HCT116 (cell line): ENCODE data around the gene ZNF330. TPM values are rescaled to one million over a fixed set of nuclear protein-coding genes. Genes with fewer than 3 reads are reported as not detected.

Experiments
- ATAC-seq: fragments of 200-7000 bp; cut with Tn5 transposase; 2 replicates; pipeline ENCODE4 v1.9.1; 2020; ENCODE audit warnings: mild to moderate bottlenecking, moderate library complexity
- BruUV-seq: library from RNA; stranded (reverse); fragments of 400-500 nt; replicated peaks from 2 replicates; lab custom pipeline; 2021; lab: Mats Ljungman, UMichigan
- CTCF ChIA-PET: fragments of 300-600 bp; sonication (Branson Sonifier 250); formaldehyde crosslinking; loops from one replicate; lab custom pipeline; 2021; ENCODE audit warnings: antibody characterized with exemption; lab: Charles Lee
- POLR2A ChIA-PET: fragments of 300-600, 350-600 bp; sonication (Branson Sonifier 250); formaldehyde crosslinking; loops from one replicate; lab custom pipeline; 2021; ENCODE audit warnings: antibody characterized with exemption; lab: Charles Lee
- RAD21 ChIA-PET, 2 experiments: fragments of 300-600 bp; sonication (Branson Sonifier 250); formaldehyde crosslinking; loops; one replicate each; lab custom pipeline; 2023; ENCODE audit warnings: low total read pairs in 2 of 2; ENCODE audit not compliant: uncharacterized antibody in 2 of 2, unreplicated experiment in 2 of 2, low non-redundant PET in 1 of 2; lab: Charles Lee
- DNase-seq: peaks from one replicate; pipeline ENCODE4 v3.0.0-alpha.2; 2010; ENCODE audit warnings: low read depth, low spot score
- H2AFZ ChIP-seq: fragments of 200-600 bp; shearing (Covaris generic), sonication (generic); 2 replicates; pipeline ENCODE4 v1.6.1; 2017; ENCODE audit warnings: low read depth, mixed run types, mixed read lengths, antibody characterized with exemption, low read length; ENCODE audit not compliant: poor library complexity, severe bottlenecking
- H3K27ac ChIP-seq: 2 replicates; pipeline ENCODE4 v1.5.1; 2012; ENCODE audit warnings: low read depth, low read length
- H3K27me3 ChIP-seq: fragments of 200-600 bp; sonication (generic); 2 replicates; pipeline ENCODE4 v1.6.1; 2016; ENCODE audit warnings: mixed run types, low read length, mixed read lengths; ENCODE audit not compliant: insufficient read depth
- H3K36me3 ChIP-seq, 2 experiments: fragments of 200-500 bp in 1 of 2; fragments of 200-600 bp in 1 of 2; sonication (Bioruptor generic) in 1 of 2; sonication (generic) in 1 of 2; 2 replicates each; pipeline versions ENCODE4 v1.5.1 to v1.6.1; 2014 to 2016; ENCODE audit warnings: low read length in 2 of 2, inconsistent platforms in 1 of 2, mixed read lengths in 1 of 2, mixed run types in 1 of 2; ENCODE audit not compliant: insufficient read depth in 2 of 2, control insufficient read depth in 1 of 2
- H3K4me1 ChIP-seq, 2 experiments: fragments of 200-600 bp in 1 of 2; sonication (generic) in 1 of 2; 2 replicates each; pipeline versions ENCODE4 v1.5.1 to v1.6.1; 2012 to 2017; ENCODE audit warnings: low read length in 2 of 2, inconsistent platforms in 1 of 2, mild to moderate bottlenecking in 1 of 2, mixed read lengths in 1 of 2, mixed run types in 1 of 2, moderate library complexity in 1 of 2; ENCODE audit not compliant: insufficient read depth in 2 of 2, control insufficient read depth in 1 of 2
- H3K4me2 ChIP-seq: fragments of 200-600 bp; sonication (generic); 2 replicates; pipeline ENCODE4 v1.6.1; 2017; ENCODE audit warnings: mixed run types, low read length, mixed read lengths
- H3K4me3 ChIP-seq, 2 experiments: fragments of 200-600 bp in 1 of 2; sonication (generic) in 1 of 2; replicated peaks in 1 of 2; 2 replicates each; pipeline ENCODE4 v1.5.1; 2011 to 2016; ENCODE audit warnings: low read length in 2 of 2, control low read depth in 1 of 2, low read depth in 1 of 2, mild to moderate bottlenecking in 1 of 2, mixed read lengths in 1 of 2, mixed run types in 1 of 2
- H3K79me2 ChIP-seq: fragments of 200-600 bp; sonication (generic); 2 replicates; pipeline ENCODE4 v1.6.1; 2017; ENCODE audit warnings: mild to moderate bottlenecking, mixed run types, low read length, moderate library complexity, mixed read lengths; ENCODE audit not compliant: insufficient read depth
- H3K9ac ChIP-seq: fragments of 200-600 bp; sonication (generic); 2 replicates; pipeline ENCODE4 v1.6.1; 2016; ENCODE audit warnings: low read length, mixed read lengths
- H3K9me2 ChIP-seq: fragments of 200-600 bp; sonication (generic), shearing (Covaris generic); 2 replicates; pipeline ENCODE4 v1.6.1; 2017; ENCODE audit warnings: mixed run types, mild to moderate bottlenecking, moderate library complexity; ENCODE audit not compliant: insufficient read depth
- H3K9me3 ChIP-seq, 2 experiments: fragments of 200-500 bp in 1 of 2; fragments of 200-600 bp in 1 of 2; sonication (Bioruptor generic) in 1 of 2; sonication (generic) in 1 of 2; 2 replicates each; pipeline ENCODE4 v1.6.1; 2014 to 2017; ENCODE audit warnings: low read length in 2 of 2, mixed read lengths in 2 of 2, inconsistent platforms in 1 of 2, low read depth in 1 of 2, mild to moderate bottlenecking in 1 of 2, mixed run types in 1 of 2, moderate library complexity in 1 of 2; ENCODE audit not compliant: control insufficient read depth in 1 of 2, insufficient read depth in 1 of 2
- H4K20me1 ChIP-seq: fragments of 200-600 bp; sonication (generic), shearing (Covaris generic); 2 replicates; pipeline ENCODE4 v1.6.1; 2017; ENCODE audit warnings: mixed run types, mild to moderate bottlenecking, moderate library complexity; ENCODE audit not compliant: insufficient read depth
- CBX3 ChIP-seq: IDR thresholded peaks from 2 replicates; pipeline ENCODE4 v1.6.1; 2012; ENCODE audit warnings: low read depth
- CEBPB ChIP-seq: IDR thresholded peaks from 2 replicates; pipeline ENCODE4 v1.6.1; 2012; ENCODE audit warnings: low read depth
- EGR1 ChIP-seq: IDR thresholded peaks from 2 replicates; pipeline ENCODE4 v1.6.1; 2012; ENCODE audit warnings: low read depth
- ELF1 ChIP-seq: IDR thresholded peaks from 2 replicates; pipeline ENCODE4 v1.6.1; 2012; ENCODE audit warnings: low read depth, borderline replicate concordance
- EZH2 ChIP-seq: fragments of 200-600 bp; sonication (generic); IDR thresholded peaks from 2 replicates; pipeline ENCODE4 v1.6.1; 2017; ENCODE audit warnings: antibody characterized with exemption, mixed run types
- FOSL1 ChIP-seq: IDR thresholded peaks from 2 replicates; pipeline ENCODE4 v1.6.1; 2012; ENCODE audit warnings: low read depth
- JUND ChIP-seq: IDR thresholded peaks from 2 replicates; pipeline ENCODE4 v1.6.1; 2012
- POLR2A ChIP-seq: IDR thresholded peaks from 2 replicates; pipeline ENCODE4 v1.7.0; 2011; ENCODE audit warnings: borderline replicate concordance; ENCODE audit not compliant: insufficient read depth, insufficient read length; ENCODE audit errors: extremely low read depth
- SIN3A ChIP-seq: IDR thresholded peaks from 2 replicates; pipeline ENCODE4 v1.6.1; 2012; ENCODE audit warnings: low read depth
- SP1 ChIP-seq: IDR thresholded peaks from 2 replicates; pipeline ENCODE4 v1.6.1; 2012; ENCODE audit warnings: low read depth
- TCF7L2 ChIP-seq: IDR thresholded peaks from 2 replicates; pipeline ENCODE4 v1.7.0; 2011; ENCODE audit warnings: borderline replicate concordance, inconsistent platforms; ENCODE audit not compliant: insufficient read depth, insufficient read length; ENCODE audit errors: extremely low read depth
- intact Hi-C: fragments of 100-400 bp; cut with micrococcal nuclease; formaldehyde crosslinking; loops from 2 replicates; pipeline ENCODE4 v1.10.0; 2022
- total RNA-seq: library from RNA; stranded (reverse); gene quantifications from one replicate; pipeline ENCODE4 v1.2.1, GENCODE V29; 2021; ENCODE audit not compliant: unreplicated experiment
- TF ChIP-seq, protein P1 (sequence below), 3 experiments: fragments of 200-600 bp in 1 of 3; sonication (generic) in 1 of 3; IDR thresholded peaks in 2 of 3; conservative IDR thresholded peaks in 1 of 3; 2 replicates each; pipeline ENCODE4 v1.5.1; 2012 to 2017; ENCODE audit warnings: low read depth in 2 of 3, low read length in 2 of 3, antibody characterized with exemption in 1 of 3, borderline replicate concordance in 1 of 3, control low read depth in 1 of 3, mild to moderate bottlenecking in 1 of 3, mixed read lengths in 1 of 3, mixed run types in 1 of 3, moderate library complexity in 1 of 3; ENCODE audit not compliant: insufficient read depth in 1 of 3

The ZNF330 gene
- total RNA-seq, 1 experiment from 2014 or later, result 49.1 TPM

DNA sequence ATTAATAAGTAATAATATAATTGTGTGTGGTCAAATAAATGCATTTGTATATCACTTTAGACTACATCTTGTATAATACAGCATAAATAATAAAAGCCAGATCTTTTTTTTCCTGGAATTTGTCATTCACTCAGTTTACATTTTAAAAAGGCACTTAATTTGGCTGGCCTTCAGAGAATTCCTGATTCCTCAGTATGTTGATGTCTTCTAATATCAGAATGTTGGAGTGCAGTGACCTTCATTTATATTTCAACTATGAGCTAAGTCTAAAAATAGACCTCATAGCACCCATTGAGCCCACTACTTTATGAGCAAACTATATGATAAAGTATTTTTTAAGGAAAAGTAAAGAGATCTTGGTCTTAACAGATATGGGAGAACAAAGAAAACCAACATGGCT is 27.8 kb downstream of the ZNF330 start:
- RAD21 ChIA-PET, result no interaction called here
- Histone ChIP-seq H3K4me1 (no peaks in the 10 kb centered on the region), H3K36me3 (no peaks in the 10 kb centered on the region), H2AFZ (no peak overlapping the region), H3K27me3 (no peaks in the 10 kb centered on the region), H3K27ac (no peak overlapping the region), H3K4me2 (no peak overlapping the region), H3K4me3 (no peak overlapping the region), H3K9ac (no peak overlapping the region), H4K20me1 (no peaks in the 10 kb centered on the region)
- POLR2A ChIA-PET, result no interaction called here
- DNase-seq, result no peak
- CTCF ChIA-PET, result no interaction called here
- no TSS peak for BruUV-seq
- intact Hi-C loops, result no loop called here
- TF ChIP-seq CEBPB, result no peak
- no peak for TF ChIP-seq SP1
- TF ChIP-seq, protein P1, sequence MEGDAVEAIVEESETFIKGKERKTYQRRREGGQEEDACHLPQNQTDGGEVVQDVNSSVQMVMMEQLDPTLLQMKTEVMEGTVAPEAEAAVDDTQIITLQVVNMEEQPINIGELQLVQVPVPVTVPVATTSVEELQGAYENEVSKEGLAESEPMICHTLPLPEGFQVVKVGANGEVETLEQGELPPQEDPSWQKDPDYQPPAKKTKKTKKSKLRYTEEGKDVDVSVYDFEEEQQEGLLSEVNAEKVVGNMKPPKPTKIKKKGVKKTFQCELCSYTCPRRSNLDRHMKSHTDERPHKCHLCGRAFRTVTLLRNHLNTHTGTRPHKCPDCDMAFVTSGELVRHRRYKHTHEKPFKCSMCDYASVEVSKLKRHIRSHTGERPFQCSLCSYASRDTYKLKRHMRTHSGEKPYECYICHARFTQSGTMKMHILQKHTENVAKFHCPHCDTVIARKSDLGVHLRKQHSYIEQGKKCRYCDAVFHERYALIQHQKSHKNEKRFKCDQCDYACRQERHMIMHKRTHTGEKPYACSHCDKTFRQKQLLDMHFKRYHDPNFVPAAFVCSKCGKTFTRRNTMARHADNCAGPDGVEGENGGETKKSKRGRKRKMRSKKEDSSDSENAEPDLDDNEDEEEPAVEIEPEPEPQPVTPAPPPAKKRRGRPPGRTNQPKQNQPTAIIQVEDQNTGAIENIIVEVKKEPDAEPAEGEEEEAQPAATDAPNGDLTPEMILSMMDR (IDR thresholded peaks at IDR 0.05 in 2 of 3, conservative IDR thresholded peaks at IDR 0.05 in 1 of 3; ENCODE audit: borderline replicate concordance in 1 of 3, insufficient read depth in 1 of 3, low read depth in 2 of 3, low read length in 2 of 3), result no peak
- no peak for TF ChIP-seq SIN3A
- no peak for TF ChIP-seq ELF1
- TF ChIP-seq CBX3, result no peak
- TF ChIP-seq POLR2A, result no peak
- no peak for TF ChIP-seq TCF7L2
- TF ChIP-seq EZH2, result no peak
- TF ChIP-seq JUND, result no peak
- TF ChIP-seq EGR1, result no peak
- TF ChIP-seq FOSL1, result no peak
- TF ChIP-seq, all 23 proteins: peak for 0
- Histone ChIP-seq H3K9me2 (no peaks in the 10 kb centered on the region), H3K9me3 (no peaks in the 10 kb centered on the region), H3K79me2 (no peaks in the 10 kb centered on the region)
- ATAC-seq, result no peak
